HepG2 (cell line): ENCODE measurements around the gene CCNB2. TPM values are rescaled to one million over a fixed set of nuclear protein-coding genes. Genes with fewer than 3 reads are reported as not detected.

ENCODE experiments used
- BCL3 ChIP-seq: sonication (generic); formaldehyde crosslinking; IDR thresholded peaks from 2 replicates; pipeline ENCODE4 v1.5.1; 2020; ENCODE audit warnings: mild to moderate bottlenecking, missing genetic modification reagents, moderate library complexity
- ELF4 ChIP-seq: sonication (generic); formaldehyde crosslinking; IDR thresholded peaks from 2 replicates; pipeline ENCODE4 v1.5.0; 2020; ENCODE audit warnings: missing genetic modification reagents, mild to moderate bottlenecking, moderate library complexity, borderline replicate concordance
- EZH2 ChIP-seq: conservative IDR thresholded peaks from 2 replicates; pipeline ENCODE4 v1.6.1; 2012; ENCODE audit warnings: mild to moderate bottlenecking, low read depth, low read length, moderate library complexity
- HNRNPK ChIP-seq: fragments of 200-400 bp; formaldehyde crosslinking; IDR thresholded peaks from 2 replicates; pipeline ENCODE4 v1.6.1; 2018; ENCODE audit warnings: low read length, low read depth, moderate library complexity, mild to moderate bottlenecking; ENCODE audit not compliant: poor library complexity, severe bottlenecking
- MYNN ChIP-seq: sonication (generic); formaldehyde crosslinking; IDR thresholded peaks from 2 replicates; pipeline ENCODE4 v1.4.0; 2020; ENCODE audit warnings: mild to moderate bottlenecking, low read depth, missing genetic modification reagents
- STAT6 ChIP-seq: sonication (generic); formaldehyde crosslinking; IDR thresholded peaks from 2 replicates; pipeline ENCODE4 v1.4.0; 2020; ENCODE audit warnings: missing genetic modification reagents, mild to moderate bottlenecking, borderline replicate concordance
- TCF7 ChIP-seq: sonication (generic); IDR thresholded peaks from 2 replicates; pipeline ENCODE4 v1.6.1; 2016; ENCODE audit warnings: antibody characterized with exemption, low read depth
- ZBTB20 ChIP-seq: sonication (generic); formaldehyde crosslinking; IDR thresholded peaks from 2 replicates; pipeline ENCODE4 v1.8.1; 2023; ENCODE audit warnings: missing genetic modification reagents, low read depth, mild to moderate bottlenecking, borderline replicate concordance
- ZFYVE20 ChIP-seq: sonication (generic); formaldehyde crosslinking; IDR thresholded peaks from 2 replicates; pipeline ENCODE4 v1.8.0; 2023; ENCODE audit warnings: low read depth, mild to moderate bottlenecking, moderate library complexity, missing genetic modification reagents, borderline replicate concordance
- ZNF619 ChIP-seq: sonication (generic); formaldehyde crosslinking; IDR thresholded peaks from 2 replicates; pipeline ENCODE4 v1.4.0; 2020; ENCODE audit warnings: mild to moderate bottlenecking, missing genetic modification reagents
- ZNF644 ChIP-seq: IDR thresholded peaks from 2 replicates; pipeline ENCODE4 v1.6.1; 2016; ENCODE audit warnings: low read depth
- ZNF670 ChIP-seq: sonication (generic); formaldehyde crosslinking; IDR thresholded peaks from 2 replicates; pipeline ENCODE4 v1.8.0; 2022; ENCODE audit warnings: mild to moderate bottlenecking, missing genetic modification reagents, borderline replicate concordance
- ZNF687 ChIP-seq: sonication (generic); formaldehyde crosslinking; IDR thresholded peaks from 2 replicates; pipeline ENCODE4 v1.5.1; 2020; ENCODE audit warnings: mild to moderate bottlenecking, missing genetic modification reagents, moderate library complexity
- ZNF768 ChIP-seq: sonication (generic); formaldehyde crosslinking; IDR thresholded peaks from 2 replicates; pipeline ENCODE4 v1.4.0; 2020; ENCODE audit warnings: missing genetic modification reagents
- ZNF816 ChIP-seq: sonication (generic); formaldehyde crosslinking; IDR thresholded peaks from 2 replicates; pipeline ENCODE4 v1.8.0; 2022; ENCODE audit warnings: missing genetic modification reagents, mild to moderate bottlenecking, borderline replicate concordance
- ZSCAN21 ChIP-seq: sonication (generic); formaldehyde crosslinking; IDR thresholded peaks from 2 replicates; pipeline ENCODE4 v1.8.0; 2022; ENCODE audit warnings: mild to moderate bottlenecking, missing genetic modification reagents, moderate library complexity, borderline replicate concordance
- ZSCAN5A ChIP-seq: sonication (generic); formaldehyde crosslinking; IDR thresholded peaks from 2 replicates; pipeline ENCODE4 v1.8.0; 2022; ENCODE audit warnings: mild to moderate bottlenecking, missing genetic modification reagents, borderline replicate concordance
- polyA plus RNA-seq, 8 experiments: library from polyadenylated mRNA; depleted of rRNA in 3 of 8; stranded (reverse) in 7 of 8; unstranded in 1 of 8; fragments of >200 nt; fragmentation: Illumina TruSeq in 4 of 8; extraction: Trizol in 4 of 8; gene quantifications; 2 replicates each; pipeline versions ENCODE4 v1.2.1 to v1.2.3, GENCODE V29; 2011 to 2016; ENCODE audit warnings: low read depth in 4 of 8, missing spikeins in 1 of 8, mixed read lengths in 1 of 8; ENCODE audit not compliant: insufficient read depth in 1 of 8
- total RNA-seq, 5 experiments: library from RNA; depleted of rRNA; stranded (reverse); fragments of >200 nt; fragmentation: Illumina TruSeq; extraction: Trizol; gene quantifications; 2 replicates each; pipeline ENCODE4 v1.2.3, GENCODE V29; 2016; ENCODE audit warnings: low read depth in 1 of 5
- TF ChIP-seq, protein P1 (sequence below): sonication (generic); formaldehyde crosslinking; IDR thresholded peaks from 2 replicates; pipeline ENCODE4 v1.5.0; 2020; ENCODE audit warnings: mild to moderate bottlenecking, missing genetic modification reagents, moderate library complexity

Gene CCNB2
- total and polyA plus RNA-seq, 2 of the 13 experiments (the other 11 are each of a cell fraction or from before 2014, with no cell fraction given) = 43.5 to 80.9 TPM

GRCh38 chr15:59138243-59138642, 33.3 kb downstream of the CCNB2 start (continued):
- no peak for TF ChIP-seq HNRNPK
- peak; percentile 86 for TF ChIP-seq ZNF644
- TF ChIP-seq, protein P1, sequence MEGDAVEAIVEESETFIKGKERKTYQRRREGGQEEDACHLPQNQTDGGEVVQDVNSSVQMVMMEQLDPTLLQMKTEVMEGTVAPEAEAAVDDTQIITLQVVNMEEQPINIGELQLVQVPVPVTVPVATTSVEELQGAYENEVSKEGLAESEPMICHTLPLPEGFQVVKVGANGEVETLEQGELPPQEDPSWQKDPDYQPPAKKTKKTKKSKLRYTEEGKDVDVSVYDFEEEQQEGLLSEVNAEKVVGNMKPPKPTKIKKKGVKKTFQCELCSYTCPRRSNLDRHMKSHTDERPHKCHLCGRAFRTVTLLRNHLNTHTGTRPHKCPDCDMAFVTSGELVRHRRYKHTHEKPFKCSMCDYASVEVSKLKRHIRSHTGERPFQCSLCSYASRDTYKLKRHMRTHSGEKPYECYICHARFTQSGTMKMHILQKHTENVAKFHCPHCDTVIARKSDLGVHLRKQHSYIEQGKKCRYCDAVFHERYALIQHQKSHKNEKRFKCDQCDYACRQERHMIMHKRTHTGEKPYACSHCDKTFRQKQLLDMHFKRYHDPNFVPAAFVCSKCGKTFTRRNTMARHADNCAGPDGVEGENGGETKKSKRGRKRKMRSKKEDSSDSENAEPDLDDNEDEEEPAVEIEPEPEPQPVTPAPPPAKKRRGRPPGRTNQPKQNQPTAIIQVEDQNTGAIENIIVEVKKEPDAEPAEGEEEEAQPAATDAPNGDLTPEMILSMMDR (CRISPR knock-in tag) = peak; percentile 83
- TF ChIP-seq ZNF619 (CRISPR knock-in tag) = peak; percentile 61; the same call in 1 of the 2 replicates
- no peak for TF ChIP-seq STAT6 (CRISPR knock-in tag)
- no peak for TF ChIP-seq BCL3 (CRISPR knock-in tag)
- no peak for TF ChIP-seq TCF7
- TF ChIP-seq ZBTB20 (CRISPR knock-in tag) = no peak
- peak; percentile 31; the same call in 1 of the 2 replicates for TF ChIP-seq ZNF768
- no peak for TF ChIP-seq ZNF670 (CRISPR knock-in tag)
- no peak for TF ChIP-seq ZFYVE20 (CRISPR knock-in tag)
- no peak for TF ChIP-seq ZNF816 (CRISPR knock-in tag)
- no peak for TF ChIP-seq MYNN (CRISPR knock-in tag)
- no peak for TF ChIP-seq EZH2
- TF ChIP-seq ZNF687 = peak; percentile 56
- no peak for TF ChIP-seq ZSCAN21 (CRISPR knock-in tag)
- TF ChIP-seq ZSCAN5A (CRISPR knock-in tag) = no peak
- TF ChIP-seq ELF4 (CRISPR knock-in tag) = no peak
